PC-3 (cell line): Measurements from ENCODE around the gene MITF. TPM values are rescaled to one million over a fixed set of nuclear protein-coding genes. Genes with fewer than 3 reads are reported as not detected.

Experiments
- ATAC-seq: fragments of 200-7000 bp; cut with Tn5 transposase; 2 replicates; pipeline ENCODE4 v1.9.1; 2020; ENCODE audit warnings: mild to moderate bottlenecking, moderate library complexity
- BruUV-seq: library from RNA; stranded (reverse); fragments of 400-500 nt; replicated peaks from 2 replicates; lab custom pipeline; 2021; lab: Mats Ljungman, UMichigan
- CTCF ChIA-PET: fragments of 300-600 bp; sonication (Branson Sonifier 250); formaldehyde crosslinking; loops from one replicate; lab custom pipeline; 2022; ENCODE audit warnings: antibody characterized with exemption; lab: Charles Lee
- POLR2A ChIA-PET: fragments of 300-600 bp; sonication (Branson Sonifier 250); formaldehyde crosslinking; loops from one replicate; lab custom pipeline; 2022; ENCODE audit warnings: antibody characterized with exemption; ENCODE audit not compliant: unreplicated experiment; lab: Charles Lee
- DNase-seq: peaks from one replicate; pipeline ENCODE4 v3.0.0-alpha.2; 2015
- H2AFZ ChIP-seq: fragments of 300-600 bp; sonication (generic); 2 replicates; pipeline ENCODE4 v1.6.0; 2016; ENCODE audit warnings: antibody characterized with exemption, low read length
- H3F3A ChIP-seq: fragments of 300-600 bp; sonication (generic); one replicate; pipeline ENCODE4 v1.6.0; 2017; ENCODE audit warnings: antibody characterized with exemption, low read length, control low read depth, mild to moderate bottlenecking; ENCODE audit not compliant: unreplicated experiment
- H3K27ac ChIP-seq: fragments of 300-600 bp; sonication (generic); 2 replicates; pipeline ENCODE4 v1.5.1; 2016; ENCODE audit warnings: mild to moderate bottlenecking, low read length
- H3K27me3 ChIP-seq: fragments of 300-600 bp; sonication (generic); 2 replicates; pipeline ENCODE4 v1.6.1; 2016; ENCODE audit warnings: low read length, mixed read lengths
- H3K36me3 ChIP-seq: fragments of 300-600 bp; sonication (generic); 2 replicates; pipeline ENCODE4 v1.6.1; 2016; ENCODE audit warnings: low read depth, mixed run types, low read length, mixed read lengths
- H3K4me1 ChIP-seq: fragments of 300-600 bp; sonication (generic); 2 replicates; pipeline ENCODE4 v1.5.1; 2016; ENCODE audit warnings: low read length; ENCODE audit not compliant: insufficient read depth
- H3K4me2 ChIP-seq: fragments of 300-600 bp; sonication (generic); 2 replicates; pipeline ENCODE4 v1.6.0; 2016; ENCODE audit warnings: low read length
- H3K4me3 ChIP-seq: fragments of 300-600 bp; sonication (generic); 2 replicates; pipeline ENCODE4 v1.5.1; 2016; ENCODE audit warnings: mild to moderate bottlenecking, low read length, mixed read lengths
- H3K79me2 ChIP-seq: fragments of 300-600 bp; sonication (generic); 2 replicates; pipeline ENCODE4 v1.6.1; 2017; ENCODE audit warnings: low read length, mixed read lengths
- H3K9ac ChIP-seq: fragments of 300-600 bp; sonication (generic); 2 replicates; pipeline ENCODE4 v1.6.0; 2016; ENCODE audit warnings: mild to moderate bottlenecking, low read length
- H3K9me2 ChIP-seq: fragments of 300-600 bp; sonication (generic); replicated peaks from 2 replicates; pipeline ENCODE4 v1.6.1; 2016; ENCODE audit warnings: mixed run types, low read length, mixed read lengths
- H3K9me3 ChIP-seq: fragments of 300-600 bp; sonication (generic); 2 replicates; pipeline ENCODE4 v1.6.1; 2016; ENCODE audit warnings: low read length, mixed read lengths
- H4K20me1 ChIP-seq: fragments of 300-600 bp; sonication (generic); 2 replicates; pipeline ENCODE4 v1.6.1; 2016; ENCODE audit warnings: low read length, mixed read lengths
- CTCF ChIP-seq: fragments of 300-600 bp; sonication (generic); conservative IDR thresholded peaks from 2 replicates; pipeline ENCODE4 v1.5.1; 2017; ENCODE audit warnings: antibody characterized with exemption, low read depth, mild to moderate bottlenecking, low read length
- EZH2 ChIP-seq: fragments of 300-600 bp; sonication (generic); IDR thresholded peaks from one replicate; pipeline ENCODE4 v1.6.1; 2017; ENCODE audit warnings: antibody characterized with exemption, mild to moderate bottlenecking, low read length; ENCODE audit not compliant: unreplicated experiment
- EZH2phosphoT487 ChIP-seq: fragments of 300-600 bp; sonication (generic); IDR thresholded peaks from 2 replicates; pipeline ENCODE4 v1.6.1; 2018; ENCODE audit warnings: mild to moderate bottlenecking, antibody characterized with exemption, low read length, borderline replicate concordance
- intact Hi-C: fragments of 100-400 bp; cut with micrococcal nuclease; formaldehyde crosslinking; loops from 2 replicates; pipeline ENCODE4 v1.9.0; 2023
- total RNA-seq: library from RNA; depleted of rRNA; stranded (reverse); fragments of >200 nt; gene quantifications from 2 replicates; pipeline ENCODE4 v1.2.3, GENCODE V29; 2014

MITF gene
- total RNA-seq, 1 experiment from 2014 or later = 7.6 TPM

DNA sequence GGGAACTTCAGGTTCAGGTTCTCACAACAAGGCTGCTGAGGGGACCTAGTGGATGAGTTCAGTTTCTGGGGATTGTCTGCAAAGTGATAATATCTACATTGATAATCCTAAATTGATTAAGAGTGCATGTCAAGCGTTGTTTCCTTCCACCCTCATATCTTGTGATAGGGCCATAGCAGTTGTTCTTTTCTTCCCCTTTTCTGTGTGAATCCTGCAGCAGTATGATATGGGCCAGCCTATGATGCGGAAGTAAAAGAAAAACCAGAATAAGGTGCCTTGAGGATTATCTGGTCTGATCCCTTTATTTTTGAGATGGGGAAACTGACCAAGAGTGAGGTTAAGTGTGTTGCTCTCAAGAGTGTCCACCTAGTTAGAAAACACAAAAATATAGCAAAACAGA, 86.2 kb downstream of the MITF start:
- Histone ChIP-seq H3K4me3 (no peak overlapping the region), H3K27ac (no peak overlapping the region), H3K79me2 (no peaks in the 10 kb centered on the region), H2AFZ (no peak overlapping the region), H4K20me1 (no peaks in the 10 kb centered on the region), H3K9me2 (no peaks in the 10 kb centered on the region), H3F3A (no peaks in the 10 kb centered on the region), H3K9me3 (no peaks in the 10 kb centered on the region), H3K4me1 (no peaks in the 10 kb centered on the region), H3K36me3 (no peaks in the 10 kb centered on the region), H3K4me2 (no peak overlapping the region), H3K27me3 (no peaks in the 10 kb centered on the region), H3K9ac (no peak overlapping the region)
- ATAC-seq = no peak
- POLR2A ChIA-PET = no interaction called here
- BruUV-seq = no TSS peak
- intact Hi-C loops = no loop called here
- no peak for TF ChIP-seq CTCF
- no peak for TF ChIP-seq EZH2
- no peak for TF ChIP-seq EZH2phosphoT487
- no peak for DNase-seq
- CTCF ChIA-PET = no interaction called here

- BruUV-seq = no TSS peak
- no peak for ATAC-seq
- Histone ChIP-seq H3K4me1 (no peaks in the 10 kb centered on the region), H3K9me2 (no peaks in the 10 kb centered on the region), H3K27me3 (no peaks in the 10 kb centered on the region), H3K27ac (no peak overlapping the region), H4K20me1 (no peaks in the 10 kb centered on the region), H3K4me3 (no peak overlapping the region), H3K4me2 (no peak overlapping the region), H3K79me2 (no peaks in the 10 kb centered on the region), H2AFZ (no peak overlapping the region), H3K36me3 (no peaks in the 10 kb centered on the region), H3K9me3 (no peaks in the 10 kb centered on the region), H3K9ac (no peak overlapping the region), H3F3A (no peaks in the 10 kb centered on the region)
- ChIA-PET POLR2A (no interaction called here), CTCF (no interaction called here)
- no peak for DNase-seq
- TF ChIP-seq CTCF (no peak), EZH2phosphoT487 (no peak), EZH2 (no peak)
- intact Hi-C loops = no loop called here
Measured at GRCh38 chr3:69827127-69827526, 87.9 kb downstream of the MITF start.

DNA sequence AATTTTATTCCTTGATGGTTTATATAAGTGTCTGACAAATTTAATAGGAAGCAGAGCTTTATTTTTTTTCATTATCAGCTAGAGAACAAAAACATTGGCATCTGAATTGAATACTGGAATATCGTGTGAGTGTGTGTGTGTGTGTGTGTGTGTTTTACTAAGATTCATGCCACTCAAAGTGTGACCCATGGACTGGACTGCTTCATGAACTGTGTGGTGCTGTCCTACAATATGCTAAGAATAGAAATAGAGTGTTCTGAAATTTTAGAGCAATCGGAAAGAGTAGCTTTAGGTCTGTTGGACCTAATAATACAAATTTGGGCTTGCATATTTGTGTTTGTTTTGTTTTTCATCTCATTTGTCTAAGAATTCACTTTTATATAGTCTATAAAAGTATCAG, 89.6 kb downstream of the MITF start:
- POLR2A ChIA-PET = no interaction called here
- no peaks in the 10 kb centered on the region for H3K36me3 ChIP-seq
- H3K79me2 ChIP-seq = no peaks in the 10 kb centered on the region
- no peak for TF ChIP-seq CTCF
- no peak for TF ChIP-seq EZH2phosphoT487
- TF ChIP-seq EZH2 = no peak
- no peaks in the 10 kb centered on the region for H3K4me1 ChIP-seq
- DNase-seq (no peak), ATAC-seq (no peak)
- no peak overlapping the region for H3K4me2 ChIP-seq
- no peaks in the 10 kb centered on the region for H3K27me3 ChIP-seq
- no peaks in the 10 kb centered on the region for H3K9me2 ChIP-seq
- H2AFZ ChIP-seq = no peak overlapping the region
- CTCF ChIA-PET = no interaction called here
- BruUV-seq = no TSS peak
- intact Hi-C loops = no loop called here
- no peaks in the 10 kb centered on the region for H3F3A ChIP-seq
- H3K9me3 ChIP-seq = no peaks in the 10 kb centered on the region
- H3K9ac ChIP-seq = no peak overlapping the region
- no peaks in the 10 kb centered on the region for H4K20me1 ChIP-seq
- H3K27ac ChIP-seq = no peak overlapping the region
- no peak overlapping the region for H3K4me3 ChIP-seq
